Caco-2 (cell line): ENCODE results near the gene OSTN. TPM values are rescaled to one million over a fixed set of nuclear protein-coding genes. Genes with fewer than 3 reads are reported as not detected.

Experiments used
- BruUV-seq: library from RNA; stranded (reverse); fragments of 400-500 nt; replicated peaks from 2 replicates; lab custom pipeline; 2021; lab: Mats Ljungman, UMichigan
- CTCF ChIA-PET: fragments of 300-600 bp; sonication (Branson Sonifier 250); formaldehyde crosslinking; loops from one replicate; lab custom pipeline; 2022; ENCODE audit warnings: antibody characterized with exemption; lab: Charles Lee
- POLR2A ChIA-PET: fragments of 300-600 bp; sonication (Branson Sonifier 250); formaldehyde crosslinking; loops from one replicate; lab custom pipeline; 2022; ENCODE audit warnings: antibody characterized with exemption; lab: Charles Lee
- DNase-seq, 2 experiments: peaks; one replicate each; pipeline versions ENCODE4 v3.0.0 to v3.0.0-alpha.2; 2020 to 2022
- H3K27me3 ChIP-seq: replicated peaks from 2 replicates; pipeline ENCODE4 v1.6.0; 2011; ENCODE audit warnings: low read length; ENCODE audit not compliant: control insufficient read depth, insufficient read depth
- H3K36me3 ChIP-seq: 2 replicates; pipeline ENCODE4 v1.5.1; 2011; ENCODE audit warnings: low read length; ENCODE audit not compliant: control insufficient read depth, insufficient read depth
- H3K4me1 ChIP-seq: fragments of 250-450 bp; sonication (Bioruptor Pico); 2 replicates; pipeline ENCODE4 v1.5.1; 2020; ENCODE audit warnings: mild to moderate bottlenecking
- H3K4me3 ChIP-seq: 2 replicates; pipeline ENCODE4 v1.5.1; 2011; ENCODE audit warnings: low read depth, mild to moderate bottlenecking, control low read depth, low read length
- H3K9me3 ChIP-seq: fragments of 250-450 bp; sonication (Bioruptor Pico); 2 replicates; pipeline ENCODE4 v1.5.1; 2020; ENCODE audit warnings: mild to moderate bottlenecking, moderate library complexity
- H3K27ac Mint-ChIP-seq: one replicate; pipeline ENCODE4 v1.8.0; 2022; ENCODE audit warnings: mixed read lengths; ENCODE audit not compliant: unreplicated experiment
- H3K27me3 Mint-ChIP-seq: one replicate; pipeline ENCODE4 v1.8.0; 2022; ENCODE audit warnings: mixed read lengths; ENCODE audit not compliant: insufficient read depth, unreplicated experiment
- H3K36me3 Mint-ChIP-seq: one replicate; pipeline ENCODE4 v1.8.0; 2022; ENCODE audit warnings: mild to moderate bottlenecking, mixed read lengths; ENCODE audit not compliant: insufficient read depth, unreplicated experiment
- H3K4me1 Mint-ChIP-seq: one replicate; pipeline ENCODE4 v1.8.0; 2022; ENCODE audit warnings: low read depth, mixed read lengths; ENCODE audit not compliant: unreplicated experiment
- H3K4me3 Mint-ChIP-seq: one replicate; pipeline ENCODE4 v1.8.0; 2022; ENCODE audit warnings: mild to moderate bottlenecking, moderate library complexity, mixed read lengths; ENCODE audit not compliant: unreplicated experiment
- H3K9me3 Mint-ChIP-seq: one replicate; pipeline ENCODE4 v1.8.0; 2022; ENCODE audit warnings: mixed read lengths; ENCODE audit not compliant: unreplicated experiment
- intact Hi-C: fragments of 100-400 bp; cut with micrococcal nuclease; formaldehyde crosslinking; loops from one replicate; pipeline ENCODE4 v1.10.0; 2022; ENCODE audit not compliant: unreplicated experiment
- total RNA-seq: library from RNA; stranded (reverse); gene quantifications from 2 replicates; pipeline ENCODE4 v1.2.3, GENCODE V29; 2022
- TF ChIP-seq, protein P1 (sequence below), 2 experiments: fragments of 200-600 bp in 1 of 2; IDR thresholded peaks; 1 replicate in 1 of 2; 2 replicates in 1 of 2; pipeline versions ENCODE4 v1.5.1 to v1.8.0; 2011 to 2022; ENCODE audit warnings: antibody characterized with exemption in 1 of 2, control low read depth in 1 of 2, inconsistent platforms in 1 of 2, low read depth in 1 of 2, low read length in 1 of 2, mild to moderate bottlenecking in 1 of 2, moderate library complexity in 1 of 2; ENCODE audit not compliant: insufficient read depth in 1 of 2, severe bottlenecking in 1 of 2, unreplicated experiment in 1 of 2

Gene OSTN
- total RNA-seq, 1 experiment from 2014 or later = not detected

DNA sequence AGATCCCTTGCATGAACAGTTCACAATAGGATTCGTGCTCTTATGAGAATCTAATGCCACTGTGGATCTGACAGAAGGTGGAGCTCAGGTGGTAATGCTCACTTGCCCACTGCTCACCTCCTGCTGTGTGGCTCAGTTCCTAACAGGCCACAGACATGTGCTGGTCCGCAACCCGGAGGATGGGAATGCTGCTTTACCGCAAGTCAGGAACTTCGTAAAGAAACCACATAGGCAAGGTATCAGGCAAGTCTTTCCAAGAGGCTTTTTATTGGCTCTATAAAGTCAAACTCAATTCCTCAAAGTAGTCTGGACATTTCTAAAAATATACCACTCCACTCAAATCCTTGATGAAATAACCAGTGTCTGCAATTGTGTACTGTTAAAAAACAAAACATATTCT is 56.1 kb downstream of the OSTN start:
- no peak overlapping the region for H3K4me3 ChIP-seq
- Mint-ChIP-seq H3K36me3 (no peaks in the 10 kb centered on the region), H3K27me3 (no peaks in the 10 kb centered on the region), H3K4me3 (no peak overlapping the region), H3K4me1 (no peaks in the 10 kb centered on the region), H3K27ac (no peak overlapping the region), H3K9me3 (no peaks in the 10 kb centered on the region)
- BruUV-seq = no TSS peak
- CTCF ChIA-PET = no interaction called here
- H3K27me3 ChIP-seq = no peaks in the 10 kb centered on the region
- POLR2A ChIA-PET = no interaction called here
- intact Hi-C loops = no loop called here
- DNase-seq = no peak
- H3K36me3 ChIP-seq = no peaks in the 10 kb centered on the region
- H3K9me3 ChIP-seq = no peaks in the 10 kb centered on the region
- TF ChIP-seq, protein P1, sequence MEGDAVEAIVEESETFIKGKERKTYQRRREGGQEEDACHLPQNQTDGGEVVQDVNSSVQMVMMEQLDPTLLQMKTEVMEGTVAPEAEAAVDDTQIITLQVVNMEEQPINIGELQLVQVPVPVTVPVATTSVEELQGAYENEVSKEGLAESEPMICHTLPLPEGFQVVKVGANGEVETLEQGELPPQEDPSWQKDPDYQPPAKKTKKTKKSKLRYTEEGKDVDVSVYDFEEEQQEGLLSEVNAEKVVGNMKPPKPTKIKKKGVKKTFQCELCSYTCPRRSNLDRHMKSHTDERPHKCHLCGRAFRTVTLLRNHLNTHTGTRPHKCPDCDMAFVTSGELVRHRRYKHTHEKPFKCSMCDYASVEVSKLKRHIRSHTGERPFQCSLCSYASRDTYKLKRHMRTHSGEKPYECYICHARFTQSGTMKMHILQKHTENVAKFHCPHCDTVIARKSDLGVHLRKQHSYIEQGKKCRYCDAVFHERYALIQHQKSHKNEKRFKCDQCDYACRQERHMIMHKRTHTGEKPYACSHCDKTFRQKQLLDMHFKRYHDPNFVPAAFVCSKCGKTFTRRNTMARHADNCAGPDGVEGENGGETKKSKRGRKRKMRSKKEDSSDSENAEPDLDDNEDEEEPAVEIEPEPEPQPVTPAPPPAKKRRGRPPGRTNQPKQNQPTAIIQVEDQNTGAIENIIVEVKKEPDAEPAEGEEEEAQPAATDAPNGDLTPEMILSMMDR (IDR thresholded peaks at IDR 0.05; ENCODE audit: insufficient read depth in 1 of 2, low read depth in 1 of 2, low read length in 1 of 2, severe bottlenecking in 1 of 2, unreplicated experiment in 1 of 2) = no peak
- H3K4me1 ChIP-seq = no peaks in the 10 kb centered on the region

DNA sequence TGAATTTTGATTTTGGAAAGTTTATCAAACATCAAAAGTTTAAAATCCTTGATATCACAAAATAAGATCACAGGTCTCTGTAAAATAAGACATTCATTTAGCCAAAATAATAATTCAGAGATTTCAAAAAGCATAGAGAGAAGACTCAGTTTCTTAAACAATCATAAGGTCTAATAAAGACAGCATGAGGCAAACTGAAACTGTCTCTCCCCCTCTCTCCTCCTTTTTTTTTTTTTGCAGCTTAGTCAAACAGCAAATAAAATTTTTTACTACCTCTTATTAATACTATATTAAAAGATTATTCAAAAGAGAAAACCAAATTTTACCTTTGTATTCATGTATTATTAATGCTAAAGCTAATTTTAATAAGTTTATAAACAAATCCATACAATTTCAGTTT is 57.4 kb downstream of the OSTN start:
- CTCF ChIA-PET = no interaction called here
- intact Hi-C loops = no loop called here
- Histone ChIP-seq H3K27me3 (no peaks in the 10 kb centered on the region), H3K36me3 (no peaks in the 10 kb centered on the region), H3K4me3 (no peak overlapping the region), H3K9me3 (no peaks in the 10 kb centered on the region), H3K4me1 (no peaks in the 10 kb centered on the region)
- Mint-ChIP-seq H3K4me3 (no peak overlapping the region), H3K27me3 (no peaks in the 10 kb centered on the region), H3K27ac (no peak overlapping the region), H3K36me3 (no peaks in the 10 kb centered on the region), H3K4me1 (no peaks in the 10 kb centered on the region), H3K9me3 (no peaks in the 10 kb centered on the region)
- POLR2A ChIA-PET = no interaction called here
- no TSS peak for BruUV-seq
- no peak for DNase-seq
- TF ChIP-seq, protein P1 (IDR thresholded peaks at IDR 0.05; ENCODE audit: insufficient read depth in 1 of 2, low read depth in 1 of 2, low read length in 1 of 2, severe bottlenecking in 1 of 2, unreplicated experiment in 1 of 2) = no peak

- no peaks in the 10 kb centered on the region for H3K27me3 Mint-ChIP-seq
- no peak overlapping the region for H3K27ac Mint-ChIP-seq
- no peaks in the 10 kb centered on the region for H3K36me3 Mint-ChIP-seq
- no peaks in the 10 kb centered on the region for H3K36me3 ChIP-seq
- no peak overlapping the region for H3K4me3 Mint-ChIP-seq
- intact Hi-C loops = no loop called here
- ChIA-PET CTCF (no interaction called here), POLR2A (no interaction called here)
- no peaks in the 10 kb centered on the region for H3K27me3 ChIP-seq
- no TSS peak for BruUV-seq
- DNase-seq = no peak
- no peaks in the 10 kb centered on the region for H3K4me1 Mint-ChIP-seq
- H3K4me3 ChIP-seq = no peak overlapping the region
- H3K9me3 Mint-ChIP-seq = no peaks in the 10 kb centered on the region
- H3K4me1 ChIP-seq = no peaks in the 10 kb centered on the region
- no peaks in the 10 kb centered on the region for H3K9me3 ChIP-seq
- TF ChIP-seq, protein P1 (IDR thresholded peaks at IDR 0.05; ENCODE audit: insufficient read depth in 1 of 2, low read depth in 1 of 2, low read length in 1 of 2, severe bottlenecking in 1 of 2, unreplicated experiment in 1 of 2) = no peak
These were observed 58.2 kb downstream of the OSTN start for GRCh38 chr3:191257286-191257685.
